Astrocyte of the spinal cord (primary cell): ENCODE measurements around the gene PTPRD.

ENCODE experiments used
- DNase-seq: peaks from one replicate; pipeline ENCODE4 v3.0.0; 2011; ENCODE audit warnings: low read depth, low spot score
- H3K4me3 ChIP-seq: 2 replicates; pipeline ENCODE4 v1.5.1; 2011; ENCODE audit warnings: low read depth, mild to moderate bottlenecking, low read length, moderate library complexity
- CTCF ChIP-seq: IDR thresholded peaks from 2 replicates; pipeline ENCODE4 v1.5.1; 2012; ENCODE audit warnings: low read depth, mild to moderate bottlenecking, low read length, inconsistent platforms
- in situ Hi-C: cut with HindIII; loops from 2 replicates; pipeline ENCODE4 v1.10.0; 2017; ENCODE audit warnings: low sequenced_read_pairs

PTPRD gene

GRCh38 chr9:10032166-10032565, 580.6 kb downstream of the PTPRD start:
- in situ Hi-C loops = no loop called here
- no peak for DNase-seq
- H3K4me3 ChIP-seq = no peak overlapping the region
- no peak for TF ChIP-seq CTCF

GRCh38 chr9:10026443-10026984, 586.3 kb downstream of the PTPRD start:
- in situ Hi-C loops = no loop called here
- no peak for TF ChIP-seq CTCF
- no peak for DNase-seq
- no peak overlapping the region for H3K4me3 ChIP-seq

- no peak overlapping the region for H3K4me3 ChIP-seq
- in situ Hi-C loops = no loop called here
- DNase-seq = no peak
- TF ChIP-seq CTCF = no peak
Measured at GRCh38 chr9:10015755-10016154, 597.0 kb downstream of the PTPRD start.

GRCh38 chr9:10014889-10015288, 597.9 kb downstream of the PTPRD start:
- DNase-seq = no peak
- no peak overlapping the region for H3K4me3 ChIP-seq
- no peak for TF ChIP-seq CTCF
- in situ Hi-C loops = no loop called here

- TF ChIP-seq CTCF = no peak
- no peak overlapping the region for H3K4me3 ChIP-seq
- DNase-seq = no peak
- in situ Hi-C loops = no loop called here
Measured at GRCh38 chr9:10009401-10009800, 603.4 kb downstream of the PTPRD start.

- TF ChIP-seq CTCF = no peak
- in situ Hi-C loops = no loop called here
- H3K4me3 ChIP-seq = no peak overlapping the region
- peak; percentile 7 for DNase-seq
Measured at GRCh38 chr9:10008101-10008799, 604.6 kb downstream of the PTPRD start.

- DNase-seq = no peak
- H3K4me3 ChIP-seq = no peak overlapping the region
- TF ChIP-seq CTCF = no peak
- in situ Hi-C loops = no loop called here
Measured at GRCh38 chr9:10007356-10007755, 605.4 kb downstream of the PTPRD start.
